GM12892 (cell line): ENCODE measurements around the gene DLEU7.

Experiments
- DNase-seq: peaks from one replicate; pipeline ENCODE4 v3.0.0; 2011; ENCODE audit not compliant: insufficient read length
- FAIRE-seq: peaks from 2 replicates; lab custom pipeline; 2011; peaks lifted over from hg19 to GRCh38; lab: Jason Lieb, UNC
- POLR2A ChIP-seq: IDR thresholded peaks from 2 replicates; pipeline ENCODE4 v1.6.1; 2011; ENCODE audit warnings: low read depth, low read length, control low read depth
- POLR2AphosphoS5 ChIP-seq: IDR thresholded peaks from 2 replicates; pipeline ENCODE4 v1.6.1; 2011; ENCODE audit warnings: low read depth, low read length, control low read depth
- TAF1 ChIP-seq: IDR thresholded peaks from 2 replicates; pipeline ENCODE4 v1.6.1; 2011; ENCODE audit warnings: low read depth, mild to moderate bottlenecking, control low read depth, low read length, borderline replicate concordance

The DLEU7 gene

GRCh38 chr13:50788551-50789210, 54.8 kb downstream of the DLEU7 start:
- DNase-seq (no peak), FAIRE-seq (no peak)
- no peak for TF ChIP-seq TAF1
- TF ChIP-seq POLR2AphosphoS5 = no peak
- TF ChIP-seq POLR2A = no peak

GRCh38 chr13:50787316-50788195, 55.9 kb downstream of the DLEU7 start:
- TF ChIP-seq TAF1 (no peak), POLR2AphosphoS5 (no peak), POLR2A (no peak)
- DNase-seq (no peak), FAIRE-seq (no peak)

DNA sequence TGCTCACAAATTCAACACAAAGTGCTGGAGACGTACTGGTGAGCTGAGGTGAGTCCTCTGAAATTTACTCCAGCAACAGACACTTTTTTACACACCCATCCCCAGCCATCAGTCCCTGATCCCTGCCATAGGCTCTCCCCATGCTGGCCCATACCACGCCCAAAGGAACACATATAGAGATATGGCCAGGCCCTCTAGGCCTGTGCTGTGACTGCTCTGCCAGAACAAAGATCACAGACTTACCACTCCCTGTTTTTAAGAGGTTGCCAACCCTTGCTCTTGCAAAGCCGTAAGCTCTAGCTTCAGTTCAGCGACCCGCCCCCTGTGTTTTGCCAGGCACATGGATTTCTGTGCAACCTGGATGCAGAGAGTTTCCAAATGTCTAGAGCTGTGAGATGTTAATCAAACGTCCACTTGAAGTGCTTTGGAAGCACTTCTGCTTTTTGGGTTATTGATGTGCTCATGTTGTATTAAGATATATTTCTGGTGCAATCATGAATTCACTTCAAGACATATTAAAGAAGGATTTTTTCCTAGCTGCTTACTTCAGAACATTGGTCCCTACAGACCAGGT, 59.7 kb downstream of the DLEU7 start:
- no peak for TF ChIP-seq POLR2AphosphoS5
- TF ChIP-seq POLR2A = no peak
- TF ChIP-seq TAF1 = no peak
- FAIRE-seq (no peak), DNase-seq (no peak)

GRCh38 chr13:50783066-50783465, 60.4 kb downstream of the DLEU7 start:
- FAIRE-seq = no peak
- TF ChIP-seq POLR2A (no peak), TAF1 (no peak), POLR2AphosphoS5 (no peak)
- no peak for DNase-seq

DNA sequence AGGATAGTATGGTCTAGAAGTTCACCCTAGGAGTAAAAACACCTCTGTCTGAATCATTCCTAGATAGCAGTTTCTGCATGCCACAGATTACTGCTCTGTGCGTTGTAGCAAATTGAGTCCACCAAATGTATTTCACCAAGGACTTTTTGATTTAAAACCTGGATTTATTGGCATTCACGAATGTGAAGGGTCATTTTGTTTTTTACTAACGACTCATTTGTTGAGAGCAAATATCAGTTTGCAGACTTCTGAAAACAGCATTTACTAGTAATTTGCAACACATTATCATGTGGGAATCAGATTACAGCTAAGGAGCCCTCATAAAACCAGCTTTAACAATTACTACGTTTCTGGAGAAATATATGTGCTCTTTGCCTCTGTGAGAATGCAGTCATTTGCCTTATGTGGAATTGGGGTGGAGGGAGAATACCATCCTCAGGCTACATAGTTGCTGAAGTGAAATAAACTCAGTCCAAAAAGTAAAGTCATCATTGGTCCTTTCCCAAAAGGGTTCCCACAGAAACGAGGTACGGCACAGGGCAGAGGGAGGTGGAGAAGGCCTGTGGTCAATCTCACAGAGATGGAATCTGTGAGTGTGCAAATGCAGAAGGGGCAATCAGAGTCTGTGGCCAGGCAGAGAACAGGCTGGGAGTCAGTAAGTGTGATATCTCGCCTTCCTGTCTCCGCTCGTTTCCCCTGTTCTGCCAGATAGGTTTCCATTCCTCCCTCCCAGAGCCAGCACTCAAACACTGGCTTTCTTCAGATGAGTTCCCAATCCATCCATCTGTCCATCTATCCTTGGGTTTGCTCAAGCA, 63.1 kb downstream of the DLEU7 start:
- TF ChIP-seq POLR2A = no peak
- no peak for DNase-seq
- FAIRE-seq = no peak

- FAIRE-seq = no peak
- no peak for DNase-seq
- TF ChIP-seq TAF1 = no peak
- TF ChIP-seq POLR2A = no peak
- no peak for TF ChIP-seq POLR2AphosphoS5
Measured at GRCh38 chr13:50779443-50780200, 63.9 kb downstream of the DLEU7 start.
